GM19372 (cell line): ENCODE measurements around the gene CDC42EP3.
A peak's percentile ranks its signal among the peaks of the same experiment; 100 is the strongest.

ENCODE experiments used
- ATAC-seq: cut with Tn5 transposase; IDR thresholded peaks from one replicate; pipeline ENCODE4 v1.9.1; 2021; ENCODE audit warnings: mild to moderate bottlenecking, low read depth, moderate library complexity; ENCODE audit not compliant: unreplicated experiment

The CDC42EP3 gene, protein sequence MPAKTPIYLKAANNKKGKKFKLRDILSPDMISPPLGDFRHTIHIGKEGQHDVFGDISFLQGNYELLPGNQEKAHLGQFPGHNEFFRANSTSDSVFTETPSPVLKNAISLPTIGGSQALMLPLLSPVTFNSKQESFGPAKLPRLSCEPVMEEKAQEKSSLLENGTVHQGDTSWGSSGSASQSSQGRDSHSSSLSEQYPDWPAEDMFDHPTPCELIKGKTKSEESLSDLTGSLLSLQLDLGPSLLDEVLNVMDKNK

DNA sequence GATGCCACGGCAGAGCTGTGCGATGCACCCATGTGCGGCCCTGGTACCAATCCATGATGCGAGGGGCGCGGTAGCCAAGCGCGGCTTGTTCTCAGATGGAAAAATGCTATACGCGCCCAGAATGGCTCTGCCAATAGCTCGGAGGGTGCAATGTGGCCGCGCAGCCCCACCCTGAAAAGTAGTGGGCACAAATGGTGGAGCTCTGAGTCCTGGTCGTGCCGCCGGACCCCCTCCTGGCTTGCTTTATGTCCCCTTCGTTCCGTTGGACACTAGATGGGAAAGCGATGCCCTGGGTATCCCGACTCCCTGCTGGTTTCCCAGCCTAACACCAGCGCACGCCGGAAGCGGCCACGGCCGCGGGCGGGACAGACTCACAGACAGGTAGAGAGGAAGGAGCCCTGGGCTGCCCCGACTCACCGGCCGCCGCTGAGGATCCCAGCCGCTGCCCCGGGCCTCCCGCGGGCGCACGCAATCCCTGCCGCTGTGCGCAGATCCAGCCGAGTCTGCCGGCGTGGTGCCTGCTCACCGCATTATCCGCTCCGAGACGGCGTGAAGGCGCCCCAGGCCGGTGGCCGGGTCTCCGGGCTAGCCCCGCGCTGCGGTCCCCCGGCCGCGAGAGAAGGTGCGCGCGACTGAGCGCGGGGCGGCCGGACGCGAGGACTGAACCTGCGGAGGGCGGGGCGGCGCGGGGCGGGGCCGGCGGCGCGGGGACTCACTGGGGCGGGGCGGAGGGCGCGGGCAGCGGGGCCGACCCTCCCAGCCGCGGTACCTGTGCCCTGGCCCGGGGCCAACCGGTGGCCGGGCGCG, at the start of gene CDC42EP3:
CDC42EP3 (minus strand) TSS at position 634 of the 807 bp plus-strand sequence. CDS start 25,055 bp downstream, outside the sequence.
- peak; percentile 47 for ATAC-seq

DNA sequence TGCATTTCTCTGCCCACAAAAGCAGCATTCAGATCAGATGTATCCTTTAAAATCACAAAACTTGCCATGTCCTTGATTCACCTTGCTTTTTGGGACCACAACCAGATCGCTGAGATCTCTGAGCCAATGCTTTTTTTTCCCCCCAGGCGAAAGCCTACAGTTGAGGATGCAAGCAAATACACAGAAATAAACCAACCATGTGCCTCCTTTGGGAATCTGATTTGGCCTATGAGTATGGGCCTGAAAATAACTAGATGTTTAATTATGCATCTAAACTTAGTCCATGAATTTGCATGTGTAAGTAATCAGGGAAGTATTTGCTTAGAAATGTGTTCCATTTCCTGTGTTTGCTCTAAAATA, 49.7 kb upstream of the CDC42EP3 start:
- ATAC-seq, result no peak

DNA sequence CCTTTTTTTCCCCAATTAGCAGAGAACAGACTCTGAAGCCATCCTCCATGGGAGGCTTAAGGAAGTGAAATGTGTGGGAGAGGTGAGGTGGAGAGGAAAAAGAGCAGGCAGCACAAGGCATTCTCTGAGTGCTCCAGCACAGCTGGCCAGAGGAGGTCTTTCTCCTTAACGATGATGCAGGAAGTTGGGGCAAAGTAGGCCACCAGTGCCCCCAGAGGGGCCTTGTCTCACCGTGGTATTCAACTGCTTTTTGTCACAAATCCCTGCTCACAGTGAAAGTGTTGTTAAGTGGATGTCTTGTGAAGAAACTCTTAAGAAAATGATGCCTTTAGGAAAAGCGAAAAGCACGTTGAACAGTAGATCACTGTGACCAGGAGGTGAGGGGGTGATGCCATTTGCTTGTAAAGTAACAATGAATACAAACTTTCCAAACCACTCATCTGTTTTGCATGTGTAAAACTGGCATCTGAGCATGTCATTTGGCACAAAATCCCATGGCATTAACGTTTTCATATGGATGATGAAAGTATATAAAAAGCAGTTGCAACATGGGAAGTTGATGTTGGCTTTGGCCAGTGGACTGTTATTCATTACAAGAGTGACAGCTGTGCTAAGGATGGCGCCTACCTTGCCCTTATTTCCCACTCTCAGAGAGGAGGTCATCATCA, 49.2 kb upstream of the CDC42EP3 start:
- ATAC-seq, result no peak

DNA sequence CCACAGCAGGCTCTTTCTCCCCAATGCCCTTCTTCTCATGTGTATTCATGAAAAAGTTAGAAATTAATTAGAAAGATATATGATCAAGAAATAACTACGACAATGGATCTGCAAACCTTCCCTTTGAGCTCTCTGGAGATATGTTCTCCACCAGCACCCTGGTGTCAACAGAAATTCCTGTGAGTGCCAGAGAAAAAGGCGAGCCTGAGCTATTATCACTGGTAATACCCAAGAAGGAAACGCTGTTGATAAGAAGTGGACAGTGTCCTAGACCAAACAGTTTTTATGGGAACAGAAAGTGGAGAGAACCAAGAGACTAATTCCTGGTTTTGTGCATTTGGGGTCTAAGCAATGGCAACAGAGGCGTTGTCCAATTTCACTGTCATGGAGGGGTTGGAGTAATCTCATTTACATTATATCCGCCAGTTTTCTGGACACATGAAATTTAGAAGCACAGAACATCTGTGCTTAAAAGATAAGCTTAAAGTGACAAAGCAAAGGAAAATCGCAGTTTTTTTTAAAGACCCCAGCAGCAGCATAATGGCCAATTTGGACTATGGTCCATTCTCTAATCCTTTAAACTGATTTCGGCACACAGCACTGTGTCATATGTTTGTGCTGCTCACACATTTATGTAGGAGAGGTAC, 47.2 kb upstream of the CDC42EP3 start:
- no peak for ATAC-seq

DNA sequence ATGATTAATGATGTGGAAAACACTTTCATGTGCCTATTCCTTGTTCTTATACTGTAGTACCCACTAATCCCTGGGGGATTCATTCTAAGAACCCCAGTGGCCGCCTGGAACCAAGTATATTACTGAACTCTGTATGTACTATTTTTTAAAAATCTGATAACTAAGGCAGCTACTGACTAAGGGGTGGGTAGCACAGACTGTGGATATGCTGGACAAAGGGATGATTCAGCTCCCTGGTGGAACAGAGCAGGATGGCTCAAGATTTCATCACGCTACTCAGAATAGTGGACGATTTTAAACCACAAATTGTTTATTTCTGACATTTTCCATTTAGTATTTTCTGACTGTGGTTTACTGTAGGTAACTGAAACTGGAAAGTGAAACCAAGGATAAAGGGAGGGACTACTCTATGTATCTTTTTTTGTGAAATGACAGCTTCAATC, 41.8 kb upstream of the CDC42EP3 start:
- ATAC-seq, result no peak

DNA sequence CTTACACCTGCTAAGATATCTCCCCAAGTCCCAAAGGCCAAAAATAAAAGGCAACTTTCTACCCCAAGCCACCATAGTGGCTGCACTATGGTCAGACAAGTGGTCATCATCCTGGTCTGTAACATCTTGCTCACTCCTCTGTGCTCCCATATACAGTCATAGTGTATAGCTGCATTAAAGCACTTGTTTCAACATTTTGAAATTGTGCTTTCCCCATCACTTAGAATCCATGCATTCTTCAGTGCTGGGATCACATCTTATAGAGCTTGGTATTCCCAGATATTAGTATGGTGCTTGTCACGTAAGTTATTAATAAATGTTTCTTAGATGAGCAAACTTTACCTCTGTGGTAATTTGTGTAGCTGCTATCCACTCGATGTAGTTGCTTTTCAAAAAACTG, 40.4 kb upstream of the CDC42EP3 start:
- ATAC-seq, result no peak

DNA sequence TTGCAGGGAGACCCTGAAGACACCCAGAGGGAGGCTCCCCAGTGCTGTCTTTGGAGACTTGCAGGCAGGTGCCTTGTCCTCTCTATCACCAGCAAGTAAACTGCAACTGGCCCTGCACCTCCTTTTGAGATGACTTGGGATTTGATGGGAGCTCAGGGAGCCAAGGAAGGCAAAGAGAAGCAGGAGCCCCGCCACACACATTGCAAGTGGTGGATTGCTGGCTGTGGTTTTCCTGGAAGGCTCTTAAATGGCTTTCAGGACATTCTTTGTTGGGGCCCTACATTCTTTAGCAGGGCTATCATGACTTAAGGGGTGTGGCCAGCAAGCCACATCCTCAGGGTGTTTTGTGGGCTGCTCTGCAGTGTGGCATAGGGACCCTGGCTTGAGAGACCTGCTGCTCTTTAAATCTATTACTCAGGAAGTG, 39.9 kb upstream of the CDC42EP3 start:
- ATAC-seq, result no peak

DNA sequence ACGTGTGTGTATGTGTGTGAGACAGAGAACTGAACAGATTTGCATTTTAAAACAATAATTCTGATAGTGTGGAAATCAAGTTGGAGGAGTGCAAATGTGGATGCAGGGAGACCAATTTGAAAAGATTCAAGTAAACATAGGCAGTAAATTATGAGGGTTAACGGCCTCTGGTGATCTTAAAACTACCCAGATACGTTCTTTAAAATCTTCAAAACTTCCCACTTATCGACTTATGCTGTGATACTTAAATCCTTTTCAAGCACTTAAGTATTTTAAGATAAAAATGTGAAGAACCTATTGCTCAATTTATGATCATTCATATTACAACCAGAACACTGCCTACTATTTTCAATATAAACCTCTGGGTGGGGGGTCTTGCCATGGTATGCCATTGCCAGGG, 37.7 kb upstream of the CDC42EP3 start:
- ATAC-seq, result no peak

DNA sequence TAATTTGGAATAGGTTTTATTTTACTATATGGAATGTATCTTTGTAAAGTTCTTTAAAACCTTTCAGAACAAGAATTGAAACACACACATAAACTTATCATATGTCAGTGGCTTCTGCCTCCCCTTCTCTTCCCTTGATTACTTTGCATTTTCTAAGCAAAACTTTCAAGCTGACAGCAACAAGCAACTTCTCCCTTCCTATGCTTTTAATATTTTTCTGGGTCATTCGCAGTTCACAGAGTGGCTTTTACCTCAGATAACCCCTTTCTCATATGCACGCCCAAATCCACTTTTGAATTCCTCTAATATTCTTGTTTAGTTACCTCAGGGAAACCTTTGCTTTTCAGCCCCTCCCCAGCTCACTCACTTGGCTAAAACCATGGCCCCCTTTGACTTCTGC, 36.7 kb upstream of the CDC42EP3 start:
- no peak for ATAC-seq

DNA sequence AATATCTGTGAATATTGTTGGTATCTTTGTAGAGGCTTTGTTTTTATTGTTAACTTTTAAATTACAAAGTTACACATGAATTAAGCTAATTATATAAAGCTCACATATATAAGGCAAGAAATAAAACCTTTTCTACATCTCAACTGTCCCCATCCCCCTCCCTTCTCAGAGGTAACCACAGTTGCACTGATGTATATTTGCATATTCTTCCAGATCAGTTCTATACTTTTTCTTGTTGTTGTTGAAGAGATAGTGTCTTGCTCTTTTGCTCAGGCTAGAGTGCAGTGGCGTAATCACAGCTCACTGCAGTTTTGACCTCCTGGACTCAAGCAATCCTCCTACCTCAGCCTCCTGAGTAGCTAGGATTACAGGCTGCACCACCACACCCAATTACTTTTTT, 36.0 kb upstream of the CDC42EP3 start:
- peak; percentile 59 for ATAC-seq

DNA sequence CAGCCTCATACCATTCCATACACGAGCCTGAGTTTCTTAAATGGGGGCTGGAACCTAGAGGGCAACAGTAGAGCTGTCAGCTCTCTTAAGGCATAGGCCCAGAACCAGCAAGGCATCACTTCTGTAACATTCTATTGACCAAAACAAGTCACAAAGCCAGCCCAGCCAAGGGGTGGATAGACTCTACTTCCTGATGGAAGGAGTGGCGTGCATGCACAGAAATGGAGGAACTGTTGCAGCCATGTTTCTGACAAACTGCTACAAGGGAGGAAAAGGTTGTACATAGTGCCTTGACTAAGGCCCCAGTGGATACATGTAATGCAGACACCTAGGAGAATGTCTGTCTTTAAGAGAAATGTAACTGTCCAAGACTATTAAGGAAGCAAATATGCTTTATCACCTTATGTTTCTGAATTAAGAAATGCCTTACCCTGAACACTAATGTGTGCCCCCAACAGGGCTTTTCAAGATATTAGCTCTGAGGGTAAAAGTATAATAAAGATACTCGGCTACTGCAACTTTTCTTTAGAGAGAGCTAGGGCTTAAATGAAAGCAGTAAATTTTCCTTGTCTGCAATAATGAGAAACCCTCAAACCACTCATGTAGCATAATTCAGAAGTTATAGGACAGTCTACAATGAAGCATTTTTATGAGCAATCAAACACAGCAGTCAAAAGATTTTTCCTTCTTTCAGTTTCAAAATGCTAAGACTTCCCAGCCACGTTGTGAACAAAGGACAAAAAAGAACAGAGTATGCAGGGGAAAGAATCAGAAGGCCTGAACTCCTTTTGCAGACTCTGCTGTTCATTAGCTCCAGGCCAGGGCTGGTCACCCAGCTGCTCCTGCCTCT, 35.1 kb upstream of the CDC42EP3 start:
- no peak for ATAC-seq

DNA sequence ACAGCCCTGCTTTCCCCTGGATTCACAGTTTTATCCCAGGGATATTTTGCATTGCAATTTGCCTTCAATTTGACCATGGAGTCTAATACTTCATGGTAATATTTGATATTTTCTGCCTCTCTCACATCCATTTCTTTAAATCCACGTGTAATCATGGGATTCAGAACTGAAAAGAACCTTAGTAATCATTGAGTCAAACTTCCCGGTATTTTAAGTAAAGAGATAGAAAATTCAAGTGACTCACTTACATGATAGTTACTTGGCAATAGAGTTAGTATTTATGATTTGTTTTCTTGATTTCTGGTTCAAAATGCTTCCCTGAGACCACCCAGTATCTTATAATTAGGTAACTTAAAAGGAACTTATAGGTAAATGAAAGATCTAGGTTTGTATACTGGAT, 33.7 kb upstream of the CDC42EP3 start:
- no peak for ATAC-seq

DNA sequence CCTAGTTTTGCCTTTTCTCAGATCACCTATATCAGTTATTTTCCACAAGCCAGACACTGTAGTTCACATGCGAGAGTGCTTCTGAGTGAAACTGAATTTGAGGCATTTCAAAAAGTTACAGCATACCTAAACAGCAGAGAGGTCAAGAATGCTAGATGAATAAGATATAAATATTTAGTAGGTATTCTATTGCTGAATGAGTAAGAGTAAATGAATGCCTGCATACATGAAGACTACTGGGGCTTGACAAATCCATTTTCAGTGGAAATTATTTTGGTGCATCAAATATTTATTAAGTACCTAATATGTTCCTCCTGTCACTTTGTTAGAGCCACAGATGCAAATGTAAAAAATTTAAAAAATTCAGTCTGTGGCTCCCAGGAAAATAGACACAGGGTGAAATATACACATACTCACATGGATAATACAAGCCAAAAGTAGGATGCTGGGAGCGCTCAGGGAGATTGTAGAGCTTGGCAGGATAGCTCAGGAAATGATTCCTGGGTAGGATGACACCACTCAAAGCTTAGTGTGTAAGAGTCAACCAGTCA, 27.6 kb upstream of the CDC42EP3 start:
- ATAC-seq, result no peak

DNA sequence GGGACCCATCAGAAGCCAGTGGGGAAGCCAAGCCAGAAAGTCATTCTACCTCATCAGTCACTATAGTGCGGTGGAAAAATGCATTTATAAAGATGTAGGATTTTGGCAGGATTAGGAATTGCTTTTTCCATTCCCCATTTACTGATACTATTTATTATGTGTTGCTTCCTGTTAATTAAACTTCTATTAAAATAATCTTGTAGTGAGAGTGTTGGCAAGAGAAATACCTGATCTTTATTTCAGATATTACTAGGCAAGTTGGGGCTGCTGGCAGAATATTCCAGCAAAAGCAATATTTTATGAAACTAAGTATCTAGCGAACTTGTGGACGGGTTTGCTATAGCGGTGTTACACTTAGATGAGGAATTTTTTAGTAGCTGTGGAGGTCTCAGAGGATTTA, 23.9 kb upstream of the CDC42EP3 start:
- ATAC-seq, result no peak

DNA sequence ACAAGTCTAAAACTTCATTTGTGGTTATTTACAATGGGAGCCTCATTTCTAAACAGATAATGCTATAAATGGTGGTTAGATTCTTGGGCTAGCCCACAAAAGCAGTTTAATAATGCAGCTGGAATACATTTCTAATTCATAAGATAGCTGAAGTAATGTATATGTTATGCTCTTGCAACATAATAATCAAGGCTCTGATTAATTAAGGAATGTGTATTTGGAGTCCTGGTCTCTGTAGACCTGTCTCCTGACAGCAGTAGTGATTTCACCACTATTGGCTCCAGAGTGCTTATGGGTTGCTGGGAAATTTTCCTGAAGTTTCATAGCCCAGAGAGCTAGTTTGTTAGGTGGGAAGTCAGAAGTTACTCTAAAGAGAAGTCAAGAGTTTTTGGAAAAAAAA, 21.3 kb upstream of the CDC42EP3 start:
- ATAC-seq, result no peak

DNA sequence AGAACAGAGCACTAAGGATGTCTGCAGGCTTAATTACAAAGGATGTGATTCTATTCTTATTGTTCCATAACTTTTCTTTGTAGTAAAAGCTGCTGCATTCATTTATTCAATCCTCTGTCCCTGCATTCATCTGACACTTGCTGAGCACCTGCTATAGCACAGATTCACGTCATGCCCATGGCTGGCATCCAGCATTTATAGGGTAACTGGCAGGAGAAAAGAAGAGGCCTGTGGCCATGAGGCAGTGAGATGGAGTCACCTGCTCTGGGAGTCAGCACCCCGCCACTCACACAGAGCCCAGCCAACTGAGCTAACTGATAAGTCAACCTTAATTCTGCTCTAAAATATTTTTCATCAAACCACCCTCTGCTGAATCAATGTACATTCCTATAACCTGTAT, 18.3 kb upstream of the CDC42EP3 start:
- ATAC-seq, result no peak

DNA sequence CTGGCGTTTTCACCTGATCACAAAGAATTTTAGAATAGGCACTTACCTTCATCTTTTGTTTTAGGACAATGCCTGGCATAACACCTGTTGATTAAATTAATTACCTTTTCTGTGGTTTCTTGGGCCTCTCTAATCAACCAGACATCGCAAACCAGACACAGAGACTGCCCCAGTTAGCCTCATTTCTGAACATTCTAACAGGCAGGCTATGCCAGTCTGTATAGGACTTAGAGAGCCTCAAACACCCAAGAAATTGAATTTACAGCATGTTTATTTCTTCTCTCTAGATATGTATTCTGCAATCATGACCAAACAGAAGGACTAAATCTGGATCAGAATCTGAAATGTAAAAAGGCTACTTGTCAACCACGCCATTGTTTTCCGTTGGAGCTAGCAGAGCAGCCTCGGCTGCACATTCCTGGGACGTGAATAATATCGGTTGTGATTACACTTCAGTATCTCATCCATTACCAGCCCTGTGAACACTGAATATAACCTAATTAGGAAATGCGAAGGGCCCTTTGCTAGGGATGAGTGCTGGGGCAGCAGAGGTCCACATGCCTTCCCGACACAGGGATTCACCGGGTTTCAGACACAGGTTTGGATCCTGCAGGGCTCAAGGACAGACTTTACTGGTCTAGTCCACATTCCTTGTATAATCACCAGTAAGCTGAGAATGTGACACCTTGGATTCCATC, 17.5 kb upstream of the CDC42EP3 start:
- no peak for ATAC-seq

DNA sequence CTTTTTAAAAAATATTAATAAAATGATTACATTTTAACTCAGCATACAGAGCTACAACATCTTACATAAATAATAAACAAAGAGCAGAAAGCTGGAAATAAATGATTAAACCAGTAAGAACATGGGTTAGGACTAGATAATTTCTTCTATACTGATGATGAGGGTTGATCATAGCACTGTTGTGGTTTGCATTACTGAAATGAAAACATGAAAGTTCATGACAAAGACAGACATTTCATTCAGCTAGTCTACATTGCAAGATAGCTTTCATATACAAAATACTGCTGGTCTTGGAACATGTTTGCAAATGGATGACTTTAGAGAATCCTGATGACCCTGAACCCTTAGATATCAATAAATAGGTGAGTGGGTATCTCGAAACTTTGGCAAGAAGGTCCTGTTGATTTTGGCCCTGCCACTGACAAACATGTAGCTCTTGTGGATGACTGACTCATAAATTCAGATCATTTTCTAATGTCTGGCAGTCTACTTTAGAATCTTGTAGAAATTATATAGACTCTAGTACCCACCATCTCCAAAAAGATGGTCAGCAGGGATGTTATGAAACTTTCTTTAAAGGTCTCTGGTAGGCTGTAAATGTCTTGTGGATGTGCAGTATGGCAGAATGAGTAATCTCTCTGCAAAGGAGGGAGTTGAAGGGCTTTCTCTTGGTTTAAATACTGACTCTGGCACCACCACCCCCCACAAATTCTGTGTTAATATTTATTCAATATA, 15.5 kb upstream of the CDC42EP3 start:
- ATAC-seq, result no peak

DNA sequence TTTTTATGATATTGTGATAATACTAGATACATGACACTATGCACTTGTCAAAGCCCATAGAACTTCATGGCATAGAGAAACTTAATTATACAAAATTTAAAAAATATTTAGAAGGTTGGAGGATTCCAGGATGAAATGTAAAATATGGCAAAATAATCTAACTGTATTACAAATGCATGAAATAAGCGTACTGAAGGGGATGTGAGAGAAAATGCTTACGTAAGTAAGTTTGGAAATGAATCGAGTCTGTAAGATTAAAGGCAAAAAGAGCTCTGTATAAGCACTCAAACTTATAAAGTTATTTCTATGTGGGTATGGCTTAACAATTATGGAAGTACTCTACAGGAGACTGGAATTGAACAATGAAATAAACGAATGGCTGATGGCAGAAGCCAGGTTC, 13.4 kb upstream of the CDC42EP3 start:
- ATAC-seq, result no peak
